HepG2 (cell line): ENCODE data around the gene CS. TPM values are rescaled to one million over a fixed set of nuclear protein-coding genes. Genes with fewer than 3 reads are reported as not detected.
A peak's percentile ranks its signal among the peaks of the same experiment; 100 is the strongest.
"Not testable (repeated sequence)": the region's sequence is repeated elsewhere in the genome, so short reads cannot be mapped to it uniquely, and the experiment has no call there.

Source experiments
- ATAC-seq: fragments of 200-7000 bp; cut with Tn5 transposase; 3 replicates; pipeline ENCODE4 v1.9.1; 2020; ENCODE audit warnings: mild to moderate bottlenecking, moderate library complexity
- BruUV-seq: library from RNA; stranded (reverse); fragments of 400-500 nt; replicated peaks from 2 replicates; lab custom pipeline; 2021; lab: Mats Ljungman, UMichigan
- CTCF ChIA-PET: fragments of 300-600 bp; formaldehyde crosslinking; extraction: SDS; loops from one replicate; lab custom pipeline; 2021; ENCODE audit warnings: low total read pairs, inconsistent platforms, low intra/inter-chr PET ratio; lab: Yijun Ruan, JAX
- POLR2A ChIA-PET: fragments of 350-600 bp; sonication (Branson Sonifier 250); formaldehyde crosslinking; loops from one replicate; lab custom pipeline; 2020; ENCODE audit warnings: antibody characterized with exemption, inconsistent platforms; lab: Yijun Ruan, JAX
- DNase-seq: peaks from one replicate; pipeline ENCODE4 v3.0.0-alpha.2; 2015; ENCODE audit warnings: low spot score
- FAIRE-seq: peaks from 3 replicates; lab custom pipeline; 2011; peaks lifted over from hg19 to GRCh38; lab: Jason Lieb, UNC
- H2AFZ ChIP-seq: one replicate; pipeline ENCODE4 v1.6.1; 2011; ENCODE audit warnings: low read length, inconsistent platforms
- H3K27ac ChIP-seq: fragments of 300-600 bp; 3 replicates; pipeline ENCODE4 v1.8.0; 2011; ENCODE audit warnings: mixed run types, mild to moderate bottlenecking, mixed read lengths, low read length, inconsistent platforms; ENCODE audit not compliant: insufficient read depth; ENCODE audit errors: extremely low read length
- H3K27me3 ChIP-seq, 2 experiments: fragments of 200-600 bp in 1 of 2; 2 replicates in 1 of 2; 3 replicates in 1 of 2; pipeline versions ENCODE4 v1.6.0 to v1.8.0; 2011; ENCODE audit warnings: low read length in 2 of 2, mild to moderate bottlenecking in 2 of 2, moderate library complexity in 2 of 2, inconsistent platforms in 1 of 2; ENCODE audit not compliant: insufficient read depth in 2 of 2, control insufficient read depth in 1 of 2
- H3K36me3 ChIP-seq, 2 experiments: fragments of 200-600 bp in 1 of 2; replicated peaks in 1 of 2; 2 replicates in 1 of 2; 3 replicates in 1 of 2; pipeline versions ENCODE4 v1.5.1 to v1.8.0; 2011; ENCODE audit warnings: low read length in 2 of 2, inconsistent platforms in 1 of 2; ENCODE audit not compliant: insufficient read depth in 2 of 2, control insufficient read depth in 1 of 2
- H3K4me1 ChIP-seq: 2 replicates; pipeline ENCODE4 v1.5.1; 2012; ENCODE audit warnings: low read length, inconsistent platforms; ENCODE audit not compliant: insufficient read depth
- H3K4me2 ChIP-seq: 2 replicates; pipeline ENCODE4 v1.6.0; 2011; ENCODE audit warnings: low read depth, low read length, inconsistent platforms
- H3K4me3 ChIP-seq, 3 experiments: fragments of 200-600 bp in 1 of 3; sonication (generic), shearing (Covaris generic) in 1 of 3; replicated peaks in 1 of 3; 2 replicates each; pipeline ENCODE4 v1.5.1; 2011 to 2016; ENCODE audit warnings: low read length in 3 of 3, inconsistent platforms in 2 of 3, low read depth in 2 of 3, mild to moderate bottlenecking in 2 of 3, control low read depth in 1 of 3, mixed read lengths in 1 of 3; ENCODE audit not compliant: insufficient read depth in 1 of 3
- H3K79me2 ChIP-seq: one replicate; pipeline ENCODE4 v1.6.1; 2011; ENCODE audit warnings: low read length, inconsistent platforms; ENCODE audit not compliant: insufficient read depth
- H3K9ac ChIP-seq: 2 replicates; pipeline ENCODE4 v1.6.0; 2011; ENCODE audit warnings: mild to moderate bottlenecking, low read depth, low read length, inconsistent platforms; ENCODE audit not compliant: insufficient read depth
- H3K9me3 ChIP-seq: 2 replicates; pipeline ENCODE4 v1.5.1; 2012; ENCODE audit warnings: mild to moderate bottlenecking, low read length
- H4K20me1 ChIP-seq: 2 replicates; pipeline ENCODE4 v1.6.0; 2011; ENCODE audit warnings: inconsistent platforms, mild to moderate bottlenecking, low read length, moderate library complexity; ENCODE audit not compliant: insufficient read depth
- MXI1 ChIP-seq: IDR thresholded peaks from 3 replicates; pipeline ENCODE4 v1.6.1; 2012; ENCODE audit warnings: low read depth, low read length, inconsistent platforms, borderline replicate concordance
- REPIN1 ChIP-seq: sonication (generic); formaldehyde crosslinking; IDR thresholded peaks from 2 replicates; pipeline ENCODE4 v1.8.0; 2022; ENCODE audit warnings: missing genetic modification reagents, low read depth, mild to moderate bottlenecking, borderline replicate concordance
- RFX3 ChIP-seq: IDR thresholded peaks from 2 replicates; pipeline ENCODE4 v1.6.1; 2016; ENCODE audit warnings: missing biosample characterization, missing genetic modification reagents
- STAG1 ChIP-seq: sonication (generic); formaldehyde crosslinking; IDR thresholded peaks from 2 replicates; pipeline ENCODE4 v1.4.0; 2020; ENCODE audit warnings: missing genetic modification reagents
- ZBTB33 ChIP-seq: sonication (generic); formaldehyde crosslinking; IDR thresholded peaks from 2 replicates; pipeline ENCODE4 v1.4.0; 2020; ENCODE audit warnings: missing genetic modification reagents
- WGBS: methylation state at CpG from one replicate; pipeline ENCODE4 v1.1.6; 2017; ENCODE audit warnings: low lambda C conversion rate; 5-methylcytosine and 5-hydroxymethylcytosine counted together
- in situ Hi-C: cut with HindIII; loops from 2 replicates; pipeline ENCODE4 v1.10.0; 2017; ENCODE audit warnings: low pct_unique_long_range_greater_than_20kb; ENCODE audit not compliant: extremely low pct_ligation_motif_present
- intact Hi-C: fragments of 100-400 bp; cut with micrococcal nuclease; formaldehyde crosslinking; loops from one replicate; pipeline ENCODE4 v1.10.0; 2022; ENCODE audit not compliant: unreplicated experiment
- polyA plus RNA-seq, 8 experiments: library from polyadenylated mRNA; depleted of rRNA in 3 of 8; stranded (reverse) in 7 of 8; unstranded in 1 of 8; fragments of >200 nt; fragmentation: Illumina TruSeq in 4 of 8; extraction: Trizol in 4 of 8; gene quantifications; 2 replicates each; pipeline versions ENCODE4 v1.2.1 to v1.2.3, GENCODE V29; 2011 to 2016; ENCODE audit warnings: low read depth in 4 of 8, missing spikeins in 1 of 8, mixed read lengths in 1 of 8; ENCODE audit not compliant: insufficient read depth in 1 of 8
- total RNA-seq, 5 experiments: library from RNA; depleted of rRNA; stranded (reverse); fragments of >200 nt; fragmentation: Illumina TruSeq; extraction: Trizol; gene quantifications; 2 replicates each; pipeline ENCODE4 v1.2.3, GENCODE V29; 2016; ENCODE audit warnings: low read depth in 1 of 5
- TF ChIP-seq, protein P1 (sequence below): sonication (generic); formaldehyde crosslinking; IDR thresholded peaks from 2 replicates; pipeline ENCODE4 v1.5.0; 2020; ENCODE audit warnings: mild to moderate bottlenecking, missing genetic modification reagents, moderate library complexity
- TF ChIP-seq, protein P2 (sequence below): sonication (generic); formaldehyde crosslinking; IDR thresholded peaks from 2 replicates; pipeline ENCODE4 v1.5.1; 2020; ENCODE audit warnings: mild to moderate bottlenecking, missing genetic modification reagents, borderline replicate concordance

The CS gene
- total and polyA plus RNA-seq, 2 of the 13 experiments (the other 11 are each of a cell fraction or from before 2014, with no cell fraction given): 173 to 175 TPM

DNA sequence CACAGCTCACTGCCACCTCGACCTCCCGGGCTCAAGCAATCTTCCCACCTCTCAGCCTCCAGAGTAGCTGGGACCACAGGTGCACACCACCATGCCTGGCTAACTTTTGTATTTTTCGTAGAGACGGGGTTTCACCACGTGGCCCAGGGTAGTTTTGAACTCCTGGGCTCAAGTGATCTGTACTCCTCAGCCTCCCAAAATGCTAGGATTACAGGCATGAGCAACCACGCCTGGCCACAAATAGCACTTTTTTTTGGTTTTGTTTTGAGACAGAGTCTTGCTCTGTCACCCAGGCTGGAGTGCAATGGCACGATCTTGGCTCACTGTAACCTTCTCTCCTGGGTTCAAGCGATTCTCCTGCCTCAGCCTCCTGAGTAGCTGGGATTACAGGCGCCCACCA lies 47.1 kb upstream of the CS start:
- POLR2A ChIA-PET: interaction anchor here (2.5 to 9.0 kb wide), 2 partner anchors 12 to 14 kb away, joined by 10 to 47 read pairs; partner anchors contain the start of genes PAN2 and STAT2
- H3K4me1 ChIP-seq, H3K9me3 ChIP-seq, FAIRE-seq, DNase-seq, H4K20me1 ChIP-seq, H3K9ac ChIP-seq, BruUV-seq, CTCF ChIA-PET, ATAC-seq, H3K27ac ChIP-seq, H3K4me3 ChIP-seq, intact Hi-C loops, H3K27me3 ChIP-seq, in situ Hi-C loops, H3K79me2 ChIP-seq, H2AFZ ChIP-seq, H3K4me2 ChIP-seq: not testable (repeated sequence)
- WGBS: 97% methylated on average over 9 of the region's 9 CpGs
- peaks cover 27 to 63% of the 10 kb centered on the region in 2 experiments for H3K36me3 ChIP-seq

DNA sequence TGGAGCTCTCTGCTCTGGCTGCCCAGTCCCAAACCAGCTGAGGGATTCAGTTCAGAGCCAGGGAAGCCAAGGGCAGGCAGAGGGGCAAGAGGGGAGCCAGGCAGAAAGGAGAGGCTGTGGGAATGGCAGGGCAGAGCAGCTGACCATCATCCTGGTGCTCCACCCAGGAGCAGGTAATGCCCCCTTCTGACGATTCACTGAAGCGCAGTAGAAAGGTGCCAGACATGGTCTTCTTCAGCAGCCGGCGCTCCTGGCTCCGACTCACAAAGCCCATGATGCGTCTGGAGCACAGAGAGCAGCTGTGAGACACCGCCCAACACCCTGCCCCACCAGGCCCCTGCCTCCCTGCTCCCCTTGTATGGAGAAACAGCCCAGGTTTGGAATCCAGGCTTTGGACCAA lies 46.5 kb upstream of the CS start:
- H3K27ac ChIP-seq: no peak overlapping the region
- CTCF ChIA-PET: no interaction called here
- TF ChIP-seq STAG1 (CRISPR knock-in tag) (peak; percentile 36), RFX3 (CRISPR knock-in tag) (no peak), MXI1 (no peak), REPIN1 (CRISPR knock-in tag) (no peak), ZBTB33 (CRISPR knock-in tag) (peak; percentile 33; the same call in 1 of the 2 replicates)
- TF ChIP-seq, protein P1, sequence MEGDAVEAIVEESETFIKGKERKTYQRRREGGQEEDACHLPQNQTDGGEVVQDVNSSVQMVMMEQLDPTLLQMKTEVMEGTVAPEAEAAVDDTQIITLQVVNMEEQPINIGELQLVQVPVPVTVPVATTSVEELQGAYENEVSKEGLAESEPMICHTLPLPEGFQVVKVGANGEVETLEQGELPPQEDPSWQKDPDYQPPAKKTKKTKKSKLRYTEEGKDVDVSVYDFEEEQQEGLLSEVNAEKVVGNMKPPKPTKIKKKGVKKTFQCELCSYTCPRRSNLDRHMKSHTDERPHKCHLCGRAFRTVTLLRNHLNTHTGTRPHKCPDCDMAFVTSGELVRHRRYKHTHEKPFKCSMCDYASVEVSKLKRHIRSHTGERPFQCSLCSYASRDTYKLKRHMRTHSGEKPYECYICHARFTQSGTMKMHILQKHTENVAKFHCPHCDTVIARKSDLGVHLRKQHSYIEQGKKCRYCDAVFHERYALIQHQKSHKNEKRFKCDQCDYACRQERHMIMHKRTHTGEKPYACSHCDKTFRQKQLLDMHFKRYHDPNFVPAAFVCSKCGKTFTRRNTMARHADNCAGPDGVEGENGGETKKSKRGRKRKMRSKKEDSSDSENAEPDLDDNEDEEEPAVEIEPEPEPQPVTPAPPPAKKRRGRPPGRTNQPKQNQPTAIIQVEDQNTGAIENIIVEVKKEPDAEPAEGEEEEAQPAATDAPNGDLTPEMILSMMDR (CRISPR knock-in tag): peak; percentile 49
- TF ChIP-seq, protein P2, sequence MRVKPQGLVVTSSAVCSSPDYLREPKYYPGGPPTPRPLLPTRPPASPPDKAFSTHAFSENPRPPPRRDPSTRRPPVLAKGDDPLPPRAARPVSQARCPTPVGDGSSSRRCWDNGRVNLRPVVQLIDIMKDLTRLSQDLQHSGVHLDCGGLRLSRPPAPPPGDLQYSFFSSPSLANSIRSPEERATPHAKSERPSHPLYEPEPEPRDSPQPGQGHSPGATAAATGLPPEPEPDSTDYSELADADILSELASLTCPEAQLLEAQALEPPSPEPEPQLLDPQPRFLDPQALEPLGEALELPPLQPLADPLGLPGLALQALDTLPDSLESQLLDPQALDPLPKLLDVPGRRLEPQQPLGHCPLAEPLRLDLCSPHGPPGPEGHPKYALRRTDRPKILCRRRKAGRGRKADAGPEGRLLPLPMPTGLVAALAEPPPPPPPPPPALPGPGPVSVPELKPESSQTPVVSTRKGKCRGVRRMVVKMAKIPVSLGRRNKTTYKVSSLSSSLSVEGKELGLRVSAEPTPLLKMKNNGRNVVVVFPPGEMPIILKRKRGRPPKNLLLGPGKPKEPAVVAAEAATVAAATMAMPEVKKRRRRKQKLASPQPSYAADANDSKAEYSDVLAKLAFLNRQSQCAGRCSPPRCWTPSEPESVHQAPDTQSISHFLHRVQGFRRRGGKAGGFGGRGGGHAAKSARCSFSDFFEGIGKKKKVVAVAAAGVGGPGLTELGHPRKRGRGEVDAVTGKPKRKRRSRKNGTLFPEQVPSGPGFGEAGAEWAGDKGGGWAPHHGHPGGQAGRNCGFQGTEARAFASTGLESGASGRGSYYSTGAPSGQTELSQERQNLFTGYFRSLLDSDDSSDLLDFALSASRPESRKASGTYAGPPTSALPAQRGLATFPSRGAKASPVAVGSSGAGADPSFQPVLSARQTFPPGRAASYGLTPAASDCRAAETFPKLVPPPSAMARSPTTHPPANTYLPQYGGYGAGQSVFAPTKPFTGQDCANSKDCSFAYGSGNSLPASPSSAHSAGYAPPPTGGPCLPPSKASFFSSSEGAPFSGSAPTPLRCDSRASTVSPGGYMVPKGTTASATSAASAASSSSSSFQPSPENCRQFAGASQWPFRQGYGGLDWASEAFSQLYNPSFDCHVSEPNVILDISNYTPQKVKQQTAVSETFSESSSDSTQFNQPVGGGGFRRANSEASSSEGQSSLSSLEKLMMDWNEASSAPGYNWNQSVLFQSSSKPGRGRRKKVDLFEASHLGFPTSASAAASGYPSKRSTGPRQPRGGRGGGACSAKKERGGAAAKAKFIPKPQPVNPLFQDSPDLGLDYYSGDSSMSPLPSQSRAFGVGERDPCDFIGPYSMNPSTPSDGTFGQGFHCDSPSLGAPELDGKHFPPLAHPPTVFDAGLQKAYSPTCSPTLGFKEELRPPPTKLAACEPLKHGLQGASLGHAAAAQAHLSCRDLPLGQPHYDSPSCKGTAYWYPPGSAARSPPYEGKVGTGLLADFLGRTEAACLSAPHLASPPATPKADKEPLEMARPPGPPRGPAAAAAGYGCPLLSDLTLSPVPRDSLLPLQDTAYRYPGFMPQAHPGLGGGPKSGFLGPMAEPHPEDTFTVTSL (CRISPR knock-in tag): no peak

More for the DNA sequence above, 46.5 kb upstream of the CS start:
- H3K9me3 ChIP-seq: no peaks in the 10 kb centered on the region
- POLR2A ChIA-PET: interaction anchor here (1.8 to 9.0 kb wide), 2 partner anchors 12 to 13 kb away, joined by 4 to 47 read pairs; partner anchors contain the start of genes PAN2 and STAT2
- H2AFZ ChIP-seq: no peak overlapping the region
- WGBS: no CpG with 5 or more reads among the region's 7 CpGs
- H3K9ac ChIP-seq: no peak overlapping the region
- no peaks in the 10 kb centered on the region for H3K79me2 ChIP-seq
- ATAC-seq: peak; percentile 44
- no TSS peak for BruUV-seq
- no peak overlapping the region for H3K4me2 ChIP-seq
- no peak for FAIRE-seq
- H3K4me1 ChIP-seq: peaks cover 5% of the 10 kb centered on the region
- peaks cover 27 to 61% of the 10 kb centered on the region in 2 experiments for H3K36me3 ChIP-seq
- intact Hi-C loops (no loop called here), in situ Hi-C loops (no loop called here)
- no peak for DNase-seq
- no peaks in the 10 kb centered on the region for H4K20me1 ChIP-seq
- H3K4me3 ChIP-seq: no peak overlapping the region
- H3K27me3 ChIP-seq: no peaks in the 10 kb centered on the region
